ENCODE data around the gene PRIM2.
"Not testable (repeated sequence)": the region's sequence is repeated elsewhere in the genome, so short reads cannot be mapped to it uniquely, and the experiment has no call there.

- not testable (repeated sequence) for TF ChIP-seq CTCF (conservative IDR thresholded peaks at IDR 0.05; ENCODE audit: low read depth, low read length); EZH2 (IDR thresholded peaks at IDR 0.05; ENCODE audit: borderline replicate concordance, low read depth, low read length, poor library complexity, severe bottlenecking)
These were observed 146.4 kb downstream of the PRIM2 start for GRCh38 chr6:57463809-57464208.
